K562 (cell line): ENCODE data around the gene MOSPD3.

Experiments used
- PHF21A ChIP-seq: fragments of 450-650 bp; IDR thresholded peaks from 2 replicates; pipeline ENCODE4 v1.6.1; 2017; ENCODE audit warnings: low read depth, borderline replicate concordance
- TEAD4 ChIP-seq, 2 experiments: sonication (generic) in 1 of 2; formaldehyde crosslinking in 1 of 2; IDR thresholded peaks; 2 replicates each; pipeline versions ENCODE4 v1.6.1 to v1.8.0; 2012 to 2022; ENCODE audit warnings: borderline replicate concordance in 1 of 2, inconsistent platforms in 1 of 2, low read length in 1 of 2, mild to moderate bottlenecking in 1 of 2, missing genetic modification reagents in 1 of 2
- TFE3 ChIP-seq: fragments of 450-650 bp; formaldehyde crosslinking; IDR thresholded peaks from 2 replicates; pipeline ENCODE4 v1.4.0; 2020; ENCODE audit warnings: mild to moderate bottlenecking, mixed read lengths
- YY1 ChIP-seq, 3 experiments: IDR thresholded peaks; 2 replicates each; pipeline ENCODE4 v1.6.1; 2011; ENCODE audit warnings: low read length in 2 of 3, mild to moderate bottlenecking in 2 of 3, moderate library complexity in 2 of 3, borderline replicate concordance in 1 of 3, control low read depth in 1 of 3, low read depth in 1 of 3; ENCODE audit not compliant: insufficient read depth in 3 of 3, insufficient replicate concordance in 2 of 3, control insufficient read depth in 1 of 3, insufficient read length in 1 of 3; ENCODE audit errors: extremely low read depth in 1 of 3

GRCh38 chr7:100629117-100629716 is 16.9 kb downstream of the MOSPD3 start:
- TF ChIP-seq PHF21A (no peak), TFE3 (CRISPR knock-in tag) (no peak), TEAD4 (IDR thresholded peaks at IDR 0.05; ENCODE audit: low read length) (no peak), TEAD4 (CRISPR knock-in tag; IDR thresholded peaks at IDR 0.05; ENCODE audit: borderline replicate concordance) (no peak), YY1 (IDR thresholded peaks at IDR 0.05; ENCODE audit: borderline replicate concordance in 1 of 3, control insufficient read depth in 1 of 3, extremely low read depth in 1 of 3, insufficient read depth in 3 of 3, insufficient read length in 1 of 3, insufficient replicate concordance in 2 of 3, low read depth in 1 of 3, low read length in 2 of 3) (no peak)
